HEK293T (cell line): ENCODE measurements around the gene PRADC1.

Source experiments
- BHLHE40 ChIP-seq: fragments of 450-650 bp; IDR thresholded peaks from 2 replicates; pipeline ENCODE4 v1.6.1; 2016; ENCODE audit warnings: mild to moderate bottlenecking, moderate library complexity, borderline replicate concordance
- CTBP1 ChIP-seq: fragments of 450-650 bp; IDR thresholded peaks from 2 replicates; pipeline ENCODE4 v1.6.1; 2016; ENCODE audit warnings: borderline replicate concordance
- ELF4 ChIP-seq: fragments of 450-650 bp; IDR thresholded peaks from 2 replicates; pipeline ENCODE4 v1.6.1; 2017; ENCODE audit warnings: antibody characterized with exemption
- FOXA1 ChIP-seq: fragments of 450-650 bp; IDR thresholded peaks from 2 replicates; pipeline ENCODE4 v1.6.1; 2016; ENCODE audit warnings: mild to moderate bottlenecking
- FOXK2 ChIP-seq: fragments of 450-650 bp; IDR thresholded peaks from 2 replicates; pipeline ENCODE4 v1.6.1; 2016; ENCODE audit warnings: mild to moderate bottlenecking
- FOXM1 ChIP-seq: fragments of 450-650 bp; IDR thresholded peaks from 2 replicates; pipeline ENCODE4 v1.6.1; 2017; ENCODE audit warnings: mild to moderate bottlenecking, borderline replicate concordance
- HDGF ChIP-seq: fragments of 450-650 bp; IDR thresholded peaks from 2 replicates; pipeline ENCODE4 v1.6.1; 2017; ENCODE audit warnings: antibody characterized with exemption, borderline replicate concordance
- SP1 ChIP-seq: fragments of 450-650 bp; IDR thresholded peaks from 2 replicates; pipeline ENCODE4 v1.6.1; 2017
- SUZ12 ChIP-seq: fragments of 450-650 bp; IDR thresholded peaks from 2 replicates; pipeline ENCODE4 v1.6.1; 2016; ENCODE audit warnings: mild to moderate bottlenecking
- TARDBP ChIP-seq: fragments of 450-650 bp; IDR thresholded peaks from 2 replicates; pipeline ENCODE4 v1.6.1; 2016
- ZNF384 ChIP-seq: fragments of 450-650 bp; IDR thresholded peaks from 2 replicates; pipeline ENCODE4 v1.6.1; 2016

DNA sequence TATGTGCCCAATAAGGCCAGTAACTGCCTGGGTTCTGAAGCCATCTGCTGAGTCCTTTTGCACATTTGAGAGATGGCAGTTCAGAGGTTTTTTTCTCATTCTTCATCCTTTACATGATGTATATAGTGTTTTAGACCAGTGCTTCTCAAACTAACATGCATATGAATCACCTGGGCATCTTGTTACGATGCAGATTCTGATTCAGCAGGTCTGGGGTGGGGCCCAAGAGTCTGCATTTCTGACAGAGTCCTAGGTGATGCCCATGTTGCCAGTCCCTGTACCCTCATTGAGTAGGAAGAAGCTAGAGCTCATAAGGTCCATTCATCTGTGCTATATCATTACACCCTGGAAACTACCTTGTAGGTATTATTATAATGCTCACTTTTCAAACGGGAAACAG, 15.2 kb downstream of the PRADC1 start:
- TF ChIP-seq FOXA1 (no peak), FOXK2 (no peak), FOXM1 (no peak), ELF4 (no peak), SUZ12 (no peak), CTBP1 (no peak), TARDBP (no peak), SP1 (no peak), HDGF (no peak), ZNF384 (no peak), BHLHE40 (no peak)
